ENCODE results near the gene NRM.
"Not testable (repeated sequence)": the region's sequence is repeated elsewhere in the genome, so short reads cannot be mapped to it uniquely, and the experiment has no call there.

The NRM gene

DNA sequence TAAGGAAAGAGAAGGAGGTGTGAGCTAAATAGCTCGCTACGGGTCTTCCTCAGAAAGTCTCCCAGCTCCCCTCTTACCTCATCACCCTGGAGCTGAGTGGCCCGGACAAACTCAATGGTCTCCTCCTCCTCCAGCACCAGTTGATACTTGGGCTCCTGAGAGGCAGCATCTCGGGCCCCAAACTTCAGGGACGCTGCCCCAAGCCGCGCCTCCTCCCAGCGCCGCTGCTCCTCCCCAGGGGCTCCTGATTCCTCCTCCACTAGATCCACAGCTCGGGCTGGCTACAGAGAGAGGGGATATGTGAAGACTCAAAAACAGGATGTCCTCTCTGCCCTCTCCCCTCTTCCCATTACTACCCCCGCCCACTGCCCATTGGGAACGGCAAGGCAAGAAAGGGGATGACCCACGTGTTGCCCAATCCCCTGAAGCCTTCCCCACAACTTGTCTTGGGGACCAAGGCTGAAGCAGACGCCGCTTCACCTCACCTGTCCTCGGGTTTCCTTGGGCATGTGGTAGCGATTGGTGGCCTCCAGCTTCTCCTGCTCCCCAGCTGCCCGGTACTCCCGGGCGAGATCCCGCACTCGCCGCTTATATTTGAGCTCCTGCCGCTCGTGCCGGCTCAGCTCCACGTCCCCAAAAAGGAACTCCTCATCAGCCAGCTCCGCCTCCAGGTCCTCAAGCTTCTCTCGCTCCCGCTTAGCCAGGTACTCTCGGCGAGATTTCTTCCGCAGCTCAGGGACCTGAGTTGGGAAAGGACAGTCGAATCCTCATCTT is 25.6 kb downstream of the NRM start:
- DNase-seq (ENCODE audit: low spot score) = no peak

DNA sequence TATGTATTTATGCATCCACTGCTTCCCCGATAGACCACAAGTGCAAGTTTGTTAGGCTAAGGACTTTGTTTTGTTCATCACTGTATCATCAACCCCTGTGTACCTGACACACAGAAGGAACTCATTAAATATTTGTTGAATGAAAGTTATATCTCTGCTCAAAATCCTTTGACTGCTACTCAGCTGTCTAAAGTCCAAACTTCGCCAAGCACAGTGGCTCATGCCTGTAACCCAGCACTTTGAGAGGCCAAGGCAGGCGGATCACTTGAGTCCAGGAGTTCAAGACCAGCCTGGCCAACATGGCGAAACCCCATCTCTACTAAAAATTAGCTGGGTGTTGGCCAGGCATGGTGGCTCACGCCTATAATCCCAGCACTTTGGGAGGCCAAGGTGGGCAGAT is 32.9 kb downstream of the NRM start:
- not testable (repeated sequence) for DNase-seq (ENCODE audit: low spot score)

- no peak for DNase-seq (ENCODE audit: low spot score)
Measured at GRCh38 chr6:30657454-30657853, 33.3 kb downstream of the NRM start.

GRCh38 chr6:30656513-30656912 is 34.3 kb downstream of the NRM start:
- no peak for DNase-seq (ENCODE audit: low spot score)

DNA sequence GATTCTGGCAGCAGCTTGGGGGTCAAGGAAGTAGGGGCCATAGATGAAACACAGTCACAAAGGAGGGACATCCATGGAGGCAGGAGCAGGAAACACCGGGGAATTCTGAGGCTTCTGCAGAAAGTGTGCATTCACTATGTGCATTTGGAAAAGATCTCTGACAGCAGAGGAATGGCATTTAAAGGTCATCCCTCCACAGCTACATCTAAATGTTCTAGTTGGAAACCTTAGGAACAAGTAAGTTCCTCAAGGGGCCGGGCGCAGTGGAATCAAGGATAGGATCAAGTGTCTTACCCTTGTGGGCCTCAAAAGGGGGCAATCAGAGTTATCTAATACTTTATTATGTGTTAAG is 35.1 kb downstream of the NRM start:
- no peak for DNase-seq (ENCODE audit: low spot score)

DNA sequence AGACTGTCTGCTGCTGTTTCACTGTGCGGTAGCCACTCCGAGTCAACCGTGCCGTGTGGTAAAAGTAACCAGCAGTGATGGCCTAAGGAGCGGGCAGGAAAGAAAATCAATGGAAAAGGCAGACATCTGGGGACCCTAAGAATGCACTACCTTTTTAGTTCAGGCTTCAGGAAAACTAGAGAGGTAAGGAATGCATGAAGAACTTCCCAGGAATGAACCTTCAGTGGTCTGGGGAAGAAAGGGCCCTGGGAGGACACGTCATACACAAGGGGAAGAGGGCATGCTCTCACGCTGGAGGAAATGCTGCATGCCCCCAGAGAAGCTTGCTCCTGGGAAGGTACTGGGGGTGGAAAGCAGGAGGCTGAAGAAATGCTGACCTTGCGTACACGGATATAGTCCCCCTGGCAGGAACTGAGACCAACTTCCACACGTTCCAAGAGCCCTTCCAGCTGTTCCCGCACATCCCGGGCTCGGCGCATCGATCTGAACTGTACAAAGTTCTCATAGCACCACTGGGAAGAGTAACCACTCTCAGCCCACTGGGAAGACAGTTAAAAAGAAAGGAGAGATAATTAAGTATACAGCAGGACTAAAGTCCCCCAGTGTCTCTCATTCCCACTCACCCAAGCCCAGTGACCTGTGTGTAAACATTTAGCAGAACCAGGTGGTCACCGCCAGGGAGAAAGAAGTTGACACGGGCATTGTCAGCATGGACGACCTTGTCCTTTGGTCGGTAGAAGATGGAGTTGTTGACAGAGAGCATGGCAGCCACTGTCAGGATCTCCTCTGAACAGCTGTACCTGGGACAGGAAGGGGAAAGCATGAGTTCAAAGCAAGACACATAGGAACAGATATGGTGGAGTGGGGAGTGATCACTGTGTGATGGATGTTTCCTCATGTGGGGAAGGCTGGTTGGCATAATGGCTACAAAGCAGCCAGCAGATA is 35.7 kb downstream of the NRM start:
- DNase-seq (ENCODE audit: low spot score) = no peak

GRCh38 chr6:30651143-30651542 is 39.6 kb downstream of the NRM start:
- DNase-seq (ENCODE audit: low spot score) = no peak

- peak; percentile 75 for DNase-seq (ENCODE audit: low spot score)
Measured at GRCh38 chr6:30647242-30648116, 43.3 kb downstream of the NRM start.

GRCh38 chr6:30646450-30647241 is 44.1 kb downstream of the NRM start, which contains the start of gene C6orf136:
C6orf136 (plus strand) TSS chr6:30647133; CDS start chr6:30647232, 99 bp downstream.
- DNase-seq (ENCODE audit: low spot score) = peak; percentile 94

DNA sequence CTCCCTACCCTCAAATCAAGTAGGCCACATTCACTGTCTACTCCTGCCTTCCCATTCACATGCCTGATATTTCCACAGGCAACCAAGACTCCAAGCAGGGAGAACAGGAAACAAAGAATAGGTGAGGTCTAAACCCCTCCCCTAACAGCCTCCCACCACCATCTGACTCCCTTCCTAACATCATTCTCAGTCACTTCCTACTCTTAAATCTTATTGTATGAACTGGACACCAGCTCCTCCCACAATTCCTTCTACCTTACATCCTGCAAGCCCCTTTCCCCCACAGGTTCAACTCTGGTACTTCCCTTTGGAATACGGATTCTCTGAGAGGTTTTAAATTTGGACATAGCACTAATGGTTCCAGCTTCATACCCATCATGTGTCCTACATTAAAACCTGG is 44.8 kb downstream of the NRM start:
- no peak for DNase-seq (ENCODE audit: low spot score)

GRCh38 chr6:30644769-30645168 is 46.0 kb downstream of the NRM start:
- no peak for DNase-seq (ENCODE audit: low spot score)

DNA sequence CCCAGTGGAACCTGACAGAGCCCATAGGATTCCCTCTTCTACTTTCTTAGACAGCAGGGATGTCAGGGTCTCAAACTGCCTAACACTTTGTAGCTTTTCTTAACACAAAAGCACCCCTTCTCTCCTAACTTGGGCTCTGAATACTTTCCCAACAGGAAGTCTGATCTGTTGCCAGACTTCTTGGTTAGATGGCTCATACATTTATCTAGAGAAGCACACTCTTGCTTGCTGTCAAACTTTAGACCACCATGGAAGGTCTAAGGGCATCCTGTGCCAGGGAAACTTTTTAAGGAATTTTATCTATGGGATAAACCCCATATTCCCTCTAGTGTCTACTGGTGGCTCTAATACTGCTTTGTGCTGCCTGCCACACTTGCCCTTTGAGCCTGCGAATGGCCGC is 47.1 kb downstream of the NRM start:
- DNase-seq (ENCODE audit: low spot score) = no peak

GRCh38 chr6:30641048-30641447 is 49.7 kb downstream of the NRM start:
- no peak for DNase-seq (ENCODE audit: low spot score)

DNA sequence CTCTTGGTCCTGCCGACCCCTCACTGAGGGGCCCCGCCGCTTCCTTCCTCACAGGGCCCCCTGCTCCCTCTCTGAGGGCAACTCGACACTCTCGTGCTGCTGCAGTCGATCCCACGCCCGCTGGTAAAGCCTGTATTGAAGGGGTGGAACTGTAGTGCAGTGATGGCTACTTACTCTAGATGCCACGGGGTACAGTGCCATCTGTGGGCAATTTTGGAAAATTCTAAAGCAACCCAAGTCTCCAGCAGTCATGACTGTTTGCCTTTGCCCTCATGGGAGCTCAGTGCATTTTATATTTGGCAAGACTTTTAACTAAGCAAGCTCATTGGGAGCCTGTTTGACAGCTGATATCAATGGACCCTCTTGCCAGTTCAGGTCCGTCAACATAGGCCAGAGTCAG is 50.3 kb downstream of the NRM start:
- no peak for DNase-seq (ENCODE audit: low spot score)

All from activated CD4-positive, alpha-beta T cell treated with anti-CD3 and anti-CD28 coated beads, Interleukin-2, Interleukin-4, amounts not matched to agents 100 ng/mL and 50 ng/mL, durations not matched to agents 16 hours and 8 hours (primary cell).